ENCODE data around the gene ARL15.

DNA sequence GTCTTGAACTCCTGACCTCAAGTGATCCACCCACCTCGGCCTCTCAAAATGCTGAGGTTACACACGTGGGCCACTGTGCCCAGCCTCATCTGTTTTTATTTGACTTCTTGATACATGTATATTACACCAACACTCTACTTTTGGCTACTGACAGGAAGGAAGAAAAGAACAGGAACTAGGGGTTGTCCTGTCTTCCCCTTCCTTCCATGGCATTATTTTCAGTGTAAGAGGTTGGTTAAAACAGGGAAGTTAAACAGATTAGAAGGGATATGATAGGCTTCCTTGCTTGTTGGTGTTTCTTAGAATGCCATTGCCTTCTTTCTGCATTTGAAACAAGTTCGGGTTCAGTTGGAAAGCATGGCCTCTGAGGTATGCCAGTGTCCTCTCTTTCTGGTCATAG is 437.1 kb downstream of the ARL15 start:
- TF ChIP-seq, protein P1, sequence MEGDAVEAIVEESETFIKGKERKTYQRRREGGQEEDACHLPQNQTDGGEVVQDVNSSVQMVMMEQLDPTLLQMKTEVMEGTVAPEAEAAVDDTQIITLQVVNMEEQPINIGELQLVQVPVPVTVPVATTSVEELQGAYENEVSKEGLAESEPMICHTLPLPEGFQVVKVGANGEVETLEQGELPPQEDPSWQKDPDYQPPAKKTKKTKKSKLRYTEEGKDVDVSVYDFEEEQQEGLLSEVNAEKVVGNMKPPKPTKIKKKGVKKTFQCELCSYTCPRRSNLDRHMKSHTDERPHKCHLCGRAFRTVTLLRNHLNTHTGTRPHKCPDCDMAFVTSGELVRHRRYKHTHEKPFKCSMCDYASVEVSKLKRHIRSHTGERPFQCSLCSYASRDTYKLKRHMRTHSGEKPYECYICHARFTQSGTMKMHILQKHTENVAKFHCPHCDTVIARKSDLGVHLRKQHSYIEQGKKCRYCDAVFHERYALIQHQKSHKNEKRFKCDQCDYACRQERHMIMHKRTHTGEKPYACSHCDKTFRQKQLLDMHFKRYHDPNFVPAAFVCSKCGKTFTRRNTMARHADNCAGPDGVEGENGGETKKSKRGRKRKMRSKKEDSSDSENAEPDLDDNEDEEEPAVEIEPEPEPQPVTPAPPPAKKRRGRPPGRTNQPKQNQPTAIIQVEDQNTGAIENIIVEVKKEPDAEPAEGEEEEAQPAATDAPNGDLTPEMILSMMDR (IDR thresholded peaks at IDR 0.05) = no peak
- no peak for TF ChIP-seq POLR2A (IDR thresholded peaks at IDR 0.05)
- TF ChIP-seq POLR2AphosphoS5 (IDR thresholded peaks at IDR 0.05) = no peak
- TF ChIP-seq EP300 (IDR thresholded peaks at IDR 0.05) = no peak
